WTC11 (cell line): ENCODE data around the gene USP37.

Experiments
- E2F1 ChIP-seq: sonication (generic); formaldehyde crosslinking; IDR thresholded peaks from 2 replicates; pipeline ENCODE4 v1.8.0; 2022; ENCODE audit warnings: mild to moderate bottlenecking, missing genetic modification reagents
- ESRRA ChIP-seq: sonication (generic); formaldehyde crosslinking; IDR thresholded peaks from 2 replicates; pipeline ENCODE4 v1.8.1; 2022; ENCODE audit warnings: mild to moderate bottlenecking, missing genetic modification reagents, borderline replicate concordance
- FOXK1 ChIP-seq: sonication (generic); formaldehyde crosslinking; IDR thresholded peaks from 2 replicates; pipeline ENCODE4 v1.8.0; 2022; ENCODE audit warnings: mild to moderate bottlenecking, moderate library complexity, missing genetic modification reagents
- KAT7 ChIP-seq: sonication (generic); formaldehyde crosslinking; IDR thresholded peaks from 2 replicates; pipeline ENCODE4 v1.8.1; 2023; ENCODE audit warnings: missing genetic modification reagents, mild to moderate bottlenecking, borderline replicate concordance
- RELA ChIP-seq: sonication (generic); formaldehyde crosslinking; IDR thresholded peaks from 2 replicates; pipeline ENCODE4 v1.8.1; 2022; ENCODE audit warnings: missing genetic modification reagents, mild to moderate bottlenecking, borderline replicate concordance
- SOX15 ChIP-seq: fragments of 250-450 bp; sonication (Bioruptor Pico); IDR thresholded peaks from 2 replicates; pipeline ENCODE4 v1.9.0; 2021; ENCODE audit warnings: mild to moderate bottlenecking
- SP1 ChIP-seq: sonication (generic); formaldehyde crosslinking; conservative IDR thresholded peaks from 2 replicates; pipeline ENCODE4 v1.8.1; 2022; ENCODE audit warnings: missing genetic modification reagents
- TP53 ChIP-seq: sonication (generic); formaldehyde crosslinking; IDR thresholded peaks from 2 replicates; pipeline ENCODE4 v1.8.1; 2023; ENCODE audit warnings: mild to moderate bottlenecking, missing genetic modification reagents
- ZNF232 ChIP-seq: sonication (generic); formaldehyde crosslinking; IDR thresholded peaks from 2 replicates; pipeline ENCODE4 v1.8.0; 2022; ENCODE audit warnings: mild to moderate bottlenecking, missing genetic modification reagents
- TF ChIP-seq, protein P1 (sequence below): sonication (generic); formaldehyde crosslinking; IDR thresholded peaks from 2 replicates; pipeline ENCODE4 v1.8.1; 2023; ENCODE audit warnings: mild to moderate bottlenecking, missing genetic modification reagents, moderate library complexity
- TF ChIP-seq, protein P2 (sequence below): fragments of 200-600 bp; IDR thresholded peaks from 2 replicates; pipeline ENCODE4 v1.8.0; 2022; ENCODE audit warnings: antibody characterized with exemption
- TF ChIP-seq, protein P3 (sequence below): fragments of 250-450 bp; sonication (Bioruptor Pico); IDR thresholded peaks from 2 replicates; pipeline ENCODE4 v2.1.2; 2022; ENCODE audit warnings: mild to moderate bottlenecking, moderate library complexity
- TF ChIP-seq, protein P4 (sequence below): fragments of 250-450 bp; sonication (Bioruptor Pico); IDR thresholded peaks from 2 replicates; pipeline ENCODE4 v1.9.0; 2021; ENCODE audit warnings: mild to moderate bottlenecking

GRCh38 chr2:218418717-218419458 lies 149.3 kb downstream of the USP37 start, which contains the start of gene VIL1:
- TF ChIP-seq, protein P1, sequence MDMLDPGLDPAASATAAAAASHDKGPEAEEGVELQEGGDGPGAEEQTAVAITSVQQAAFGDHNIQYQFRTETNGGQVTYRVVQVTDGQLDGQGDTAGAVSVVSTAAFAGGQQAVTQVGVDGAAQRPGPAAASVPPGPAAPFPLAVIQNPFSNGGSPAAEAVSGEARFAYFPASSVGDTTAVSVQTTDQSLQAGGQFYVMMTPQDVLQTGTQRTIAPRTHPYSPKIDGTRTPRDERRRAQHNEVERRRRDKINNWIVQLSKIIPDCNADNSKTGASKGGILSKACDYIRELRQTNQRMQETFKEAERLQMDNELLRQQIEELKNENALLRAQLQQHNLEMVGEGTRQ: no peak
- TF ChIP-seq, protein P2, sequence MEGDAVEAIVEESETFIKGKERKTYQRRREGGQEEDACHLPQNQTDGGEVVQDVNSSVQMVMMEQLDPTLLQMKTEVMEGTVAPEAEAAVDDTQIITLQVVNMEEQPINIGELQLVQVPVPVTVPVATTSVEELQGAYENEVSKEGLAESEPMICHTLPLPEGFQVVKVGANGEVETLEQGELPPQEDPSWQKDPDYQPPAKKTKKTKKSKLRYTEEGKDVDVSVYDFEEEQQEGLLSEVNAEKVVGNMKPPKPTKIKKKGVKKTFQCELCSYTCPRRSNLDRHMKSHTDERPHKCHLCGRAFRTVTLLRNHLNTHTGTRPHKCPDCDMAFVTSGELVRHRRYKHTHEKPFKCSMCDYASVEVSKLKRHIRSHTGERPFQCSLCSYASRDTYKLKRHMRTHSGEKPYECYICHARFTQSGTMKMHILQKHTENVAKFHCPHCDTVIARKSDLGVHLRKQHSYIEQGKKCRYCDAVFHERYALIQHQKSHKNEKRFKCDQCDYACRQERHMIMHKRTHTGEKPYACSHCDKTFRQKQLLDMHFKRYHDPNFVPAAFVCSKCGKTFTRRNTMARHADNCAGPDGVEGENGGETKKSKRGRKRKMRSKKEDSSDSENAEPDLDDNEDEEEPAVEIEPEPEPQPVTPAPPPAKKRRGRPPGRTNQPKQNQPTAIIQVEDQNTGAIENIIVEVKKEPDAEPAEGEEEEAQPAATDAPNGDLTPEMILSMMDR: no peak
- TF ChIP-seq SP1 (no peak), RELA (CRISPR knock-in tag) (no peak), TP53 (CRISPR knock-in tag) (no peak), ESRRA (no peak), E2F1 (no peak), SOX15 (CRISPR knock-in tag) (no peak), FOXK1 (CRISPR knock-in tag) (no peak), KAT7 (CRISPR knock-in tag) (no peak), ZNF232 (CRISPR knock-in tag) (no peak)
- TF ChIP-seq, protein P3, sequence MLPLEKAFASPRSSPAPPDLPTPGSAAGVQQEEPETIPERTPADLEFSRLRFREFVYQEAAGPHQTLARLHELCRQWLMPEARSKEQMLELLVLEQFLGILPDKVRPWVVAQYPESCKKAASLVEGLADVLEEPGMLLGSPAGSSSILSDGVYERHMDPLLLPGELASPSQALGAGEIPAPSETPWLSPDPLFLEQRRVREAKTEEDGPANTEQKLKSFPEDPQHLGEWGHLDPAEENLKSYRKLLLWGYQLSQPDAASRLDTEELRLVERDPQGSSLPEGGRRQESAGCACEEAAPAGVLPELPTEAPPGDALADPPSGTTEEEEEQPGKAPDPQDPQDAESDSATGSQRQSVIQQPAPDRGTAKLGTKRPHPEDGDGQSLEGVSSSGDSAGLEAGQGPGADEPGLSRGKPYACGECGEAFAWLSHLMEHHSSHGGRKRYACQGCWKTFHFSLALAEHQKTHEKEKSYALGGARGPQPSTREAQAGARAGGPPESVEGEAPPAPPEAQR (CRISPR knock-in tag): no peak
- TF ChIP-seq, protein P4, sequence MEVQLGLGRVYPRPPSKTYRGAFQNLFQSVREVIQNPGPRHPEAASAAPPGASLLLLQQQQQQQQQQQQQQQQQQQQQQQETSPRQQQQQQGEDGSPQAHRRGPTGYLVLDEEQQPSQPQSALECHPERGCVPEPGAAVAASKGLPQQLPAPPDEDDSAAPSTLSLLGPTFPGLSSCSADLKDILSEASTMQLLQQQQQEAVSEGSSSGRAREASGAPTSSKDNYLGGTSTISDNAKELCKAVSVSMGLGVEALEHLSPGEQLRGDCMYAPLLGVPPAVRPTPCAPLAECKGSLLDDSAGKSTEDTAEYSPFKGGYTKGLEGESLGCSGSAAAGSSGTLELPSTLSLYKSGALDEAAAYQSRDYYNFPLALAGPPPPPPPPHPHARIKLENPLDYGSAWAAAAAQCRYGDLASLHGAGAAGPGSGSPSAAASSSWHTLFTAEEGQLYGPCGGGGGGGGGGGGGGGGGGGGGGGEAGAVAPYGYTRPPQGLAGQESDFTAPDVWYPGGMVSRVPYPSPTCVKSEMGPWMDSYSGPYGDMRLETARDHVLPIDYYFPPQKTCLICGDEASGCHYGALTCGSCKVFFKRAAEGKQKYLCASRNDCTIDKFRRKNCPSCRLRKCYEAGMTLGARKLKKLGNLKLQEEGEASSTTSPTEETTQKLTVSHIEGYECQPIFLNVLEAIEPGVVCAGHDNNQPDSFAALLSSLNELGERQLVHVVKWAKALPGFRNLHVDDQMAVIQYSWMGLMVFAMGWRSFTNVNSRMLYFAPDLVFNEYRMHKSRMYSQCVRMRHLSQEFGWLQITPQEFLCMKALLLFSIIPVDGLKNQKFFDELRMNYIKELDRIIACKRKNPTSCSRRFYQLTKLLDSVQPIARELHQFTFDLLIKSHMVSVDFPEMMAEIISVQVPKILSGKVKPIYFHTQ: no peak
